ENCODE measurements around the gene KCNQ2.

KCNQ2 gene

DNA sequence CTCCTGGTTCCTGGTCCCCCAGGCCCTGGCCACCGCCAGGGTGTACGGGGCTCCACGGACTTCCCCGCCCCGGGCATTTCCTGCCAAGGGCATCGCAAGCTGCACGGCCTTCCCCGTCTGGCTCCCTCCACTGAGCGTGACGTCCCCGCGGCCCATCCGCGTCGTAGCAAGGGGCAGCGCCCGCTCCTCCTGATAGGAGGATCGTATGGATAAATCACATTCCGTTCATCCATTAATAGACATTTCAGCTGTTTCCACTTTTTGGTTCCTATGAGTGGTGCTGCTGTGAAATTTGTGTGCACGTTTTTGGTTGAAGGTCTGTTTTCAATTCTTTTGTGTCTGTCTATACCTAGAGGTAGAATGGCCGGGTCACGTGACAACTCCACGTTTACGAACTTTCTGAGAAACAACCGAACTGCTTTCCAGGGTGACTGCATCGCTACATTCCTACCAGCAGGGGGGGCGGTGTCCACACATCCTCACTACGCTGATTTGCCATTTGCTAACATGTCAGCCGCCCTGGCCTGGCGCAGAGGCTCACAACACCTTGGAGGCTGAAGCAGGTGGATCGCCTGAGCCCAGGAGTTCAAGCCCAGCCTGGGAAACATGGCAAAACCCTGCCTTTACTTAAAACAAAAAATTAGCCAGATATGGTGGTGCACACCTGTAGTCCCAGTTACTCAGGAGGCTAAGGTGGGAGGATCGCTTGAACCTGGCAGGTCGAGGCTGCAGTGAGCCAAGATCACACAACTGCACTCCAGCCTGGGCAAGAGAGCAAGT lies 37.7 kb downstream of the KCNQ2 start:
- no peaks in the 10 kb centered on the region for H3K36me3 ChIP-seq (replicated peaks; ENCODE audit: low read depth, low read length)
- no peak overlapping the region for H3K27ac ChIP-seq (ENCODE audit: low read length)
- no peak overlapping the region for H3K4me2 ChIP-seq (ENCODE audit: low read length)
- H4K20me1 ChIP-seq (ENCODE audit: insufficient read depth, low read length), result no peaks in the 10 kb centered on the region
- H3K4me1 ChIP-seq (ENCODE audit: low read length), result no peaks in the 10 kb centered on the region
- TF ChIP-seq, protein P1, sequence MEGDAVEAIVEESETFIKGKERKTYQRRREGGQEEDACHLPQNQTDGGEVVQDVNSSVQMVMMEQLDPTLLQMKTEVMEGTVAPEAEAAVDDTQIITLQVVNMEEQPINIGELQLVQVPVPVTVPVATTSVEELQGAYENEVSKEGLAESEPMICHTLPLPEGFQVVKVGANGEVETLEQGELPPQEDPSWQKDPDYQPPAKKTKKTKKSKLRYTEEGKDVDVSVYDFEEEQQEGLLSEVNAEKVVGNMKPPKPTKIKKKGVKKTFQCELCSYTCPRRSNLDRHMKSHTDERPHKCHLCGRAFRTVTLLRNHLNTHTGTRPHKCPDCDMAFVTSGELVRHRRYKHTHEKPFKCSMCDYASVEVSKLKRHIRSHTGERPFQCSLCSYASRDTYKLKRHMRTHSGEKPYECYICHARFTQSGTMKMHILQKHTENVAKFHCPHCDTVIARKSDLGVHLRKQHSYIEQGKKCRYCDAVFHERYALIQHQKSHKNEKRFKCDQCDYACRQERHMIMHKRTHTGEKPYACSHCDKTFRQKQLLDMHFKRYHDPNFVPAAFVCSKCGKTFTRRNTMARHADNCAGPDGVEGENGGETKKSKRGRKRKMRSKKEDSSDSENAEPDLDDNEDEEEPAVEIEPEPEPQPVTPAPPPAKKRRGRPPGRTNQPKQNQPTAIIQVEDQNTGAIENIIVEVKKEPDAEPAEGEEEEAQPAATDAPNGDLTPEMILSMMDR (IDR thresholded peaks at IDR 0.05; ENCODE audit: low read depth, low read length), result peak; percentile 67
- TF ChIP-seq EZH2phosphoT487 (IDR thresholded peaks at IDR 0.05; ENCODE audit: low read depth), result no peak
- no peaks in the 10 kb centered on the region for H3K9me3 ChIP-seq (ENCODE audit: insufficient read depth, low read length)
- no peak overlapping the region for H3K9ac ChIP-seq (ENCODE audit: low read length)
- H3K27me3 ChIP-seq (ENCODE audit: low read depth, low read length), result no peaks in the 10 kb centered on the region
- no peak overlapping the region for H3K4me3 ChIP-seq (ENCODE audit: low read length)
- H3K79me2 ChIP-seq (ENCODE audit: low read length), result no peaks in the 10 kb centered on the region
- H2AFZ ChIP-seq (ENCODE audit: low read depth, low read length), result no peak overlapping the region

DNA sequence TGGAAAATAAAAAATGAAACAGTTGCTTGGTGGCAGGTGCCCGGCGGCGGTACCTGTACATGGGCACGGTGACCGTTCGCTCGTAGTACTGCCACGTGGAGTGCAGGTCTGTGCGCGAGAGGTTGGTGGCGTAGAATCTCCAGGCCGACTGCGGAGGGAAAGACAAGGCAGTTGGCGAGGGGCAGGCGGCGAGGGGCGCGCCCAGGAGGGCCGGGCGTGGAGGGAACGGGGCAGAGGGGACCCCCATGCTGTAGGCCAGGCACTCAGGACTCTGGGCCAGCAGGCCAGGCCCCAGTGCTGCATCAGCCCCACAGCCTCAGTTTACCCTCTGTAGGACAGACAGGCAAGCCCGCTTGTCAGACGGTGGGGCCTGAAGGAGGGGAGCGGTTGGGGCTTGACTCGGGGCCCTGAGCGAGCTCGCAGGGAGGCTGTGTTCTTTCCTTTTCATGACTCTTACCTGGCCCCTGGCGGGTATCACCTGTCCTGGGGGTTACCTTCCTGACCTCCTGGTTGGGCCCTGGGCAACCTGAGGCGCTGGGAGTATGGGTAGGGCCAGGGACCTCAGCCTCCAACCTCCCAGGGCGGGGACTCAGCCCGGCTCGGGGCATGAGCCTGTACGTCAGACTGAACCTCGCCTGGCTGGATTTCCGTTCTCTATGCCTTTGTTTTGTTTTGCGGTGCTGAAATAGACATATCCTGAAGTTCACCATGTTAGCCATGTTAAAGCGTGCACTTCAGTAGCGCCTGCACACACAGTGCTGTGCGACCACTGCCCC lies 38.5 kb downstream of the KCNQ2 start:
- Histone ChIP-seq H3K9ac (ENCODE audit: low read length) (no peak overlapping the region), H3K27ac (ENCODE audit: low read length) (no peak overlapping the region), H3K79me2 (ENCODE audit: low read length) (no peaks in the 10 kb centered on the region), H3K36me3 (replicated peaks; ENCODE audit: low read depth, low read length) (no peaks in the 10 kb centered on the region), H2AFZ (ENCODE audit: low read depth, low read length) (no peak overlapping the region), H3K9me3 (ENCODE audit: insufficient read depth, low read length) (no peaks in the 10 kb centered on the region), H3K4me1 (ENCODE audit: low read length) (no peaks in the 10 kb centered on the region), H3K4me3 (ENCODE audit: low read length) (no peak overlapping the region), H4K20me1 (ENCODE audit: insufficient read depth, low read length) (no peaks in the 10 kb centered on the region), H3K4me2 (ENCODE audit: low read length) (no peak overlapping the region), H3K27me3 (ENCODE audit: low read depth, low read length) (no peaks in the 10 kb centered on the region)
- TF ChIP-seq, protein P1 (IDR thresholded peaks at IDR 0.05; ENCODE audit: low read depth, low read length), result no peak
- no peak for TF ChIP-seq EZH2phosphoT487 (IDR thresholded peaks at IDR 0.05; ENCODE audit: low read depth)

DNA sequence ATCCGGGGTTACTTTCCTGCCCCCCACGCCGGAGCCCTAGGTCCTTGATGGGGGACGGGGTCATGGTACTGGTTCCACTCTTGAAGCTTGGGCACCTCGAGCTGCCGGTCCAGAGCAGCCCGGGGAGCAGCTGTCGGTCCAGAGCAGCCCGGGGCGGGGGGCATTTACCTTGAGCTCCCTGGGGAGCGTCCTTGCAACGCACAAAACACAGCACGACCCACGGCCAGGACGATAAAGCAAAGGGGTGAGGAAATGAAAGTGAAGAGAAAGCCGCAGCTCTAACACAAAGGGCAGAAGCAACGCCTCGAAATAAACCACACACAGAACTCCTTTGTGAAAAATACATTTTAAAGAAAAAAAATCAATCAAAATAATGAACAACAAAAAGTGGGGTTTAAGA lies 39.1 kb downstream of the KCNQ2 start:
- H3K27ac ChIP-seq (ENCODE audit: low read length), result no peak overlapping the region
- H3K4me3 ChIP-seq (ENCODE audit: low read length), result no peak overlapping the region
- H3K36me3 ChIP-seq (replicated peaks; ENCODE audit: low read depth, low read length), result no peaks in the 10 kb centered on the region
- no peaks in the 10 kb centered on the region for H3K4me1 ChIP-seq (ENCODE audit: low read length)
- H2AFZ ChIP-seq (ENCODE audit: low read depth, low read length), result no peak overlapping the region
- H4K20me1 ChIP-seq (ENCODE audit: insufficient read depth, low read length), result no peaks in the 10 kb centered on the region
- no peak overlapping the region for H3K4me2 ChIP-seq (ENCODE audit: low read length)
- H3K9ac ChIP-seq (ENCODE audit: low read length), result no peak overlapping the region
- no peaks in the 10 kb centered on the region for H3K9me3 ChIP-seq (ENCODE audit: insufficient read depth, low read length)
- H3K79me2 ChIP-seq (ENCODE audit: low read length), result no peaks in the 10 kb centered on the region
- no peak for TF ChIP-seq EZH2phosphoT487 (IDR thresholded peaks at IDR 0.05; ENCODE audit: low read depth)
- TF ChIP-seq, protein P1 (IDR thresholded peaks at IDR 0.05; ENCODE audit: low read depth, low read length), result no peak
- H3K27me3 ChIP-seq (ENCODE audit: low read depth, low read length), result no peaks in the 10 kb centered on the region

DNA sequence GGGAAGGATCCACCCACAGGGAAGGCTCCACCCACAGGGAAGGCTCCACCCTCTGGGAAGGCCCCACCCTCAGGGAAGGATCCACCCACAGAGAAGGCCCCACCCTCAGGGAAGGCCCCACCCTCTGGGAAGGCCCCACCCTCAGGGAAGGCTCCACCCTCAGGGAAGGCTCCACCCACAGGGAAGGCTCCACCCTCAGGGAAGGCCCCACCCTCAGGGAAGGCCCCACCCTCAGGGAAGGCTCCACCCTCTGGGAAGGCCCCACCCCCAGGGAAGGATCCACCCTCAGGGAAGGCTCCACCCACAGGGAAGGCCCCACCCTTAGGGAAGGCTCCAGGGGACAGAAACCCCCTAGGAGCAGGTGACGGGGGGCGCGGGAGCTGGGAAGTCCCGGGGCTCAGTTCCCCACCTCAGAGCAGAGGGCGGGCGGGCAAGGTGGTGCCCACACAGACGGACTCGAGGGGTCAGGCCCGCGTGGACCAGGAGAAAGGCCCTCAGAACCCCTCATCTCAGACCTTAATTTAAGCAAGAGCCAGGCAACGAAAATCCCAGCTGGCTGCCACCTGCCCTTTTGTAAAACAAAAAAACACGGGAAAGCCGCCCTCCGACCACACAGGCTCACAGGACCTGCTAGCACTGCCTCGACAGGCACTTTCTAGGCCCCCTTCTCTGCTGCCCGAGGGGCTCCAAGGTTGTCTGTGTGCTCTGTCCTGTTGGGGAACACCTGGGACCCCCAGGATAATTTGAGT lies 39.7 kb downstream of the KCNQ2 start:
- H3K4me1 ChIP-seq (ENCODE audit: low read length), result no peaks in the 10 kb centered on the region

More for the DNA sequence above, 39.7 kb downstream of the KCNQ2 start:
- Histone ChIP-seq H4K20me1 (ENCODE audit: insufficient read depth, low read length) (no peaks in the 10 kb centered on the region), H3K4me3 (ENCODE audit: low read length) (no peak overlapping the region), H3K27ac (ENCODE audit: low read length) (no peak overlapping the region), H3K9ac (ENCODE audit: low read length) (no peak overlapping the region), H3K9me3 (ENCODE audit: insufficient read depth, low read length) (no peaks in the 10 kb centered on the region), H3K4me2 (ENCODE audit: low read length) (no peak overlapping the region), H2AFZ (ENCODE audit: low read depth, low read length) (no peak overlapping the region), H3K79me2 (ENCODE audit: low read length) (no peaks in the 10 kb centered on the region), H3K27me3 (ENCODE audit: low read depth, low read length) (no peaks in the 10 kb centered on the region), H3K36me3 (replicated peaks; ENCODE audit: low read depth, low read length) (no peaks in the 10 kb centered on the region)
- TF ChIP-seq, protein P1 (IDR thresholded peaks at IDR 0.05; ENCODE audit: low read depth, low read length), result no peak
- TF ChIP-seq EZH2phosphoT487 (IDR thresholded peaks at IDR 0.05; ENCODE audit: low read depth), result no peak

All from OCI-LY3 (cell line).